Adrenal gland (tissue), 12 donors: Measurements from ENCODE around the gene UBE2E2. TPM values are rescaled to one million over a fixed set of nuclear protein-coding genes. Genes with fewer than 3 reads are reported as not detected.

Experiments used
- DNase-seq, 7 donors: peaks; one replicate each; pipeline ENCODE4 v3.0.0-alpha.2; 2019 to 2020
- H3K27ac ChIP-seq, 5 donors: fragments of 200-600 bp; sonication (generic) in 4 of 5; 1 replicate in 3 of 5; 2 replicates in 2 of 5; pipeline versions ENCODE4 v1.5.1 to v1.8.0; 2016 to 2020; ENCODE audit warnings: mild to moderate bottlenecking in 1 of 5
- H3K27me3 ChIP-seq: fragments of 200-600 bp; 2 replicates; pipeline ENCODE4 v1.8.0; 2021
- H3K36me3 ChIP-seq, 2 donors: fragments of 200-600 bp; replicated peaks in 1 of 2; 1 replicate in 1 of 2; 2 replicates in 1 of 2; pipeline versions ENCODE4 v1.5.1 to v1.8.0; 2018 to 2022
- H3K4me1 ChIP-seq, 2 donors: fragments of 200-600 bp; replicated peaks in 1 of 2; 1 replicate in 1 of 2; 2 replicates in 1 of 2; pipeline versions ENCODE4 v1.5.1 to v1.8.0; 2018 to 2021
- H3K4me3 ChIP-seq, 4 donors: fragments of 200-600 bp; sonication (generic) in 3 of 4; one replicate each; pipeline ENCODE4 v1.5.1; 2016 to 2018
- H3K9me3 ChIP-seq, 3 donors: fragments of 200-600 bp; sonication (generic) in 1 of 3; replicated peaks in 1 of 3; 1 replicate in 2 of 3; 2 replicates in 1 of 3; pipeline versions ENCODE4 v1.5.1 to v1.8.0; 2016 to 2021
- CTCF ChIP-seq, 6 experiments: fragments of 450-650 bp in 4 of 6; fragments of 200-600 bp in 2 of 6; sonication (generic) in 1 of 6; IDR thresholded peaks; 1 replicate in 5 of 6; 2 replicates in 1 of 6; pipeline versions ENCODE4 v1.5.1 to v1.8.0; 2016 to 2021; ENCODE audit warnings: antibody characterized with exemption in 6 of 6, mild to moderate bottlenecking in 2 of 6, moderate library complexity in 1 of 6
- POLR2A ChIP-seq, 2 donors: fragments of 450-650 bp; IDR thresholded peaks; one replicate each; pipeline ENCODE4 v1.6.1; 2017; ENCODE audit warnings: antibody characterized with exemption in 2 of 2, mild to moderate bottlenecking in 2 of 2, moderate library complexity in 1 of 2
- WGBS, 4 donors: extraction: QIAGEN DNeasy Blood & Tissue Kit in 2 of 4; methylation state at CpG; one replicate each; pipeline versions ENCODE4 v1.1.5 to v1.1.7; 2013 to 2017; 5-methylcytosine and 5-hydroxymethylcytosine counted together
- intact Hi-C, 2 donors: fragments of 100-400 bp; cut with DNase I; formaldehyde crosslinking; loops; one replicate each; pipeline versions ENCODE4 v1.14.1 to v1.15.0; 2022 to 2023
- polyA plus RNA-seq, 3 donors: library from polyadenylated mRNA; stranded (reverse); fragments of 200-250 nt in 2 of 3; fragments of 350-450 nt in 1 of 3; fragmentation: Illumina TruSeq in 1 of 3; extraction: RNeasy Lipid Tissue Mini Kit (QIAGEN cat#74804) in 1 of 3; gene quantifications; one replicate each; pipeline ENCODE4 v1.2.3, GENCODE V29; 2013 to 2014
- total RNA-seq, 9 donors: library from RNA; depleted of rRNA in 4 of 9; stranded (reverse); fragments of >200 nt in 4 of 9; fragments of 120-200 nt in 1 of 9; fragmentation: NEBNext Ultra II Directional in 1 of 9; extraction: Animal tissue kit (Norgen Biotek cat#: 25700) in 1 of 9; gene quantifications; one replicate each; pipeline versions ENCODE4 v1.1.0 to v1.2.4, GENCODE V29; 2013 to 2023
- donor health status: healthy with polysubstance abuse.
- donor health status: Bipolar disorder and iron deficiency.
- donor health status: DM: yes; HTN: yes; CAD: no.
- donor health status: DM: no; HTN: no; CAD: no.
- donor health status: DM: no; HTN: no; CAD: no.
- donor health status: DM: yes; HTN: yes; CAD: no.

The UBE2E2 gene
- total and polyA plus RNA-seq, 12 donors, result 9.3 to 29.6 (median 20.7) TPM

DNA sequence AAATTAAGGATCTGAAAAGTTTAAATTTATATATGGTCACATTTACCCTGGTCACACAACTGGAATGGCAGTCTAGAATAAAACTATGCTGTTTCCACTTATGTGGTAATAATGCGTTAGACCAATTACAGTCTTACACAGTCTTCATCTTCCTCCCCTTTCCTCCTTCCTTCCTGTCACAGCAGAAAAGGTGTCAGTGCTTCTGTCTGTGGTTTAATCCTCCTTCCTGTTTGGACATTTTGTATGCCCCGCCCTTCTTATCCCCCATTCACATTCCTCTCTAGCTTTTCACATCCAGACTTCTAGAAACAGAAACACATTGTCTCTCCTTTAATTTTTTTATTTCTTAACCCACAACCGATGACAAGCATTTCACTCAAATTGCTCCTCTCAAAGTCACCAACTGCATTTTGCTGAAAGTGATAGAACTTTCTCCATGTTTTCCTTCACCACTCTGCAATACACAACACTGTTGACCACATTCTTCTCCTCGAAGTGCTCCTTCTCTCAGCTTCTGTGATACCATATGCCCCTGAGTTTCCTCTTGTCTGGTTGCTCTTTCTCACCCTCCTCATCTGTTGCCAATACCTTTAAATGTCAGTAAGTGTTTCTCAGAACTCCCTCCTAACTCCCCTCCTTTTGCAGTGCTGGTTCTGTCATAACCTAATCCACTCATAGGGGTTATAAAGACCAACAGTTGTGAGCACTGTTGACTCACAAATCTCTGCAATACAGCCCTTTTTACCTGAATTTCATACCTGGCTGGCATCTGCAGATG lies 271.6 kb downstream of the UBE2E2 start:
- WGBS, 4 donors, result 81 to 86% (median 84%) methylated on average over 4 of the region's 4 CpGs
- intact Hi-C loops, result no loop called here

DNA sequence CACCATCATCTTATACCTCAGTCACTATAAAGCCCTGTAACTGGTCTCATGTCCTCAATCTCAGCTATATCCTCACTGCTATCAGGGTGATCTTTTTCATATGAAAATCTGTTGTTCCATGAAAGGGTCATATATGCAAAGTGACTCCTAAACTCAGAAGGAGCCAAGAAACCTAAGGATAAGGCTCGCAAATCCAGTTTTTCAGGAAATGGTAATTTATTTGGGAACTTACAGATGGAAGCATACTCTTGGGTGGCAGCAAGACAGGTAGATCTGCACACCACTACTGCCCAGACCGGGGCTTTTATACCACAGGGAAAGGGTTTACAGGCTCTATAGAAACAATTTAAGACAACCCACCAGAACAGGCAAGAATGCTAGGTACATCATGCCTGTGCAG lies 272.3 kb downstream of the UBE2E2 start:
- no peaks in the 10 kb centered on the region for H3K36me3 ChIP-seq
- H3K4me3 ChIP-seq, result no peak overlapping the region
- TF ChIP-seq CTCF (IDR thresholded peaks at IDR 0.05) (no peak), POLR2A (IDR thresholded peaks at IDR 0.05) (no peak)
- intact Hi-C loops, result no loop called here
- H3K9me3 ChIP-seq, result no peaks in the 10 kb centered on the region
- no peak overlapping the region for H3K27ac ChIP-seq
- no peak for DNase-seq
- no peaks in the 10 kb centered on the region for H3K4me1 ChIP-seq
- H3K27me3 ChIP-seq, result no peaks in the 10 kb centered on the region
- 96 to 100% (median 97%) methylated on average over 2 of the region's 2 CpGs for WGBS, 4 donors

More for the DNA sequence above, 271.6 kb downstream of the UBE2E2 start:
- no peak for DNase-seq
- no peaks in the 10 kb centered on the region for H3K36me3 ChIP-seq
- no peak overlapping the region for H3K4me3 ChIP-seq
- no peak for TF ChIP-seq CTCF (IDR thresholded peaks at IDR 0.05)
- no peak for TF ChIP-seq POLR2A (IDR thresholded peaks at IDR 0.05)
- H3K4me1 ChIP-seq, result no peaks in the 10 kb centered on the region
- no peak overlapping the region for H3K27ac ChIP-seq
- no peaks in the 10 kb centered on the region for H3K27me3 ChIP-seq
- H3K9me3 ChIP-seq, result no peaks in the 10 kb centered on the region

GRCh38 chr3:23479026-23479425 lies 275.9 kb downstream of the UBE2E2 start:
- intact Hi-C loops, result no loop called here
- DNase-seq, result no peak
- TF ChIP-seq POLR2A (IDR thresholded peaks at IDR 0.05) (no peak), CTCF (IDR thresholded peaks at IDR 0.05) (no peak)
- no peak overlapping the region for H3K4me3 ChIP-seq
- WGBS, 4 donors, result 90 to 94% (median 90%) methylated on average over 3 of the region's 3 CpGs; no CpG with 5 or more reads in 1 of the 4 donors
- H3K27ac ChIP-seq, result no peak overlapping the region
- no peaks in the 10 kb centered on the region for H3K9me3 ChIP-seq
- H3K4me1 ChIP-seq, result no peaks in the 10 kb centered on the region
- no peaks in the 10 kb centered on the region for H3K27me3 ChIP-seq
- H3K36me3 ChIP-seq, result no peaks in the 10 kb centered on the region

GRCh38 chr3:23479615-23480328 lies 276.6 kb downstream of the UBE2E2 start:
- no peak overlapping the region for H3K4me3 ChIP-seq
- no peaks in the 10 kb centered on the region for H3K9me3 ChIP-seq
- 50 to 96% (median 87%) methylated on average over 2 to 7 of the region's 7 CpGs for WGBS, 4 donors
- no peaks in the 10 kb centered on the region for H3K27me3 ChIP-seq
- H3K36me3 ChIP-seq, result no peaks in the 10 kb centered on the region
- TF ChIP-seq POLR2A (IDR thresholded peaks at IDR 0.05), result no peak
- TF ChIP-seq CTCF (IDR thresholded peaks at IDR 0.05), result no peak
- no peak overlapping the region for H3K27ac ChIP-seq
- no peaks in the 10 kb centered on the region for H3K4me1 ChIP-seq
- intact Hi-C loops, result no loop called here
- DNase-seq, result no peak
